Fibroblast of villous mesenchyme (primary cell): ENCODE measurements around the gene NAXE. TPM values are rescaled to one million over a fixed set of nuclear protein-coding genes. Genes with fewer than 3 reads are reported as not detected.

ENCODE experiments used
- DNase-seq: peaks from one replicate; pipeline ENCODE4 v3.0.0-alpha.2; 2010; ENCODE audit warnings: low read depth
- H3K4me3 ChIP-seq: 2 replicates; pipeline ENCODE4 v1.5.1; 2011; ENCODE audit warnings: low read depth, mild to moderate bottlenecking, low read length
- CTCF ChIP-seq: IDR thresholded peaks from 2 replicates; pipeline ENCODE4 v1.5.1; 2012; ENCODE audit warnings: low read depth, mild to moderate bottlenecking, low read length; ENCODE audit not compliant: insufficient read depth
- total RNA-seq: library from RNA; depleted of rRNA; stranded (reverse); fragments of >200 nt; gene quantifications from 2 replicates; pipeline ENCODE4 v1.2.3, GENCODE V29; 2012

Gene NAXE
- total RNA-seq, 1 donor = 67.8 TPM

GRCh38 chr1:156591181-156591431 lies 470 bp upstream of the NAXE start:
- DNase-seq = no peak
- TF ChIP-seq CTCF = no peak
- H3K4me3 ChIP-seq = peak overlapping the region; percentile 76

- no peak for TF ChIP-seq CTCF
- H3K4me3 ChIP-seq = peak overlapping the region; percentile 76
- DNase-seq = no peak
Measured at GRCh38 chr1:156592158-156592909, 758 bp downstream of the NAXE start.

GRCh38 chr1:156592910-156593660 lies 1.5 kb downstream of the NAXE start:
- H3K4me3 ChIP-seq = no peak overlapping the region
- no peak for DNase-seq
- no peak for TF ChIP-seq CTCF

GRCh38 chr1:156593661-156593989 lies 2.0 kb downstream of the NAXE start:
- no peak for DNase-seq
- H3K4me3 ChIP-seq = no peak overlapping the region
- TF ChIP-seq CTCF = no peak

DNA sequence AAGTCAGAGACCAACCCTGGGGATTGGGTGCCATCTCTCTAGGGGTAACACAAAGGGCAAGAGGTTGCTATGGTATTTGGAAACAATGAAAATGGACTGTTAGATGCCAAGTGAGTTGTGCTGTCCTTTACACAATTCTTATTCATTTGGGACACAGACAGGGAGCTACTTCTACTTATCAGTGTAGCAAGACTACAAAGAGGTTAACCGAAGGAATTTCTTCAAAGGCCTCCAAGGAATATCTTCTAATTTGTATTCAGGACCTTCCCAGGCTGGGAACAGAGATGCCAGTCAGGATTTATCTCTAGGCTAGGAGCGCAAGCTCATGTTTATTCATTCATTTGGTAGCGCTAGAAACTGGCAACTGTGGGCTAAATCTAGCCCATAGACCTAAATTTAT lies 2.6 kb downstream of the NAXE start:
- no peak for DNase-seq
- TF ChIP-seq CTCF = no peak
- H3K4me3 ChIP-seq = no peak overlapping the region

DNA sequence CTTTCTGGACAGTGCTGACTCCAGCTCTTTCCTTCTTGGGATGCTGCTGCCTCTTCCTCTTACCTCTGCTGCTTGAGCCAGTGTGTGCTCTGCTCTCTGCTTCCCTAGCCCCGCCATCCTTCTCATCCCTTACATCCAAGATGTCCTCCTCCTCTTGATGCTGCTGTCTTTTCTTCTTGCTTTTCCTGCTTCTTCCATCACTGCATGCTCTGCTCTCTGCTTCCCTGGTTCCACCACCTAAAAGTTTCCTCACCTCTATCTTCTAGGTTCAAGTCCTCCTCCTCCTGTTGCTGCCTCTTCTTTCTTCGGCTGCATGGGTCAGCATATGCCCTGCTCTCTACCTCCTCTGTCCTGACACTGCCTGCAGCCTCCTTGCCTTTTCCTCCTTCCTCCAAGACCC lies 3.4 kb downstream of the NAXE start:
- DNase-seq = no peak
- TF ChIP-seq CTCF = no peak
- no peak overlapping the region for H3K4me3 ChIP-seq
